ENCODE measurements around the gene LHFPL3. TPM values are rescaled to one million over a fixed set of nuclear protein-coding genes. Genes with fewer than 3 reads are reported as not detected.

The LHFPL3 gene
- total and polyA plus RNA-seq, 2 of the 13 experiments (the other 11 are each of a cell fraction or from before 2014, with no cell fraction given): not detected

DNA sequence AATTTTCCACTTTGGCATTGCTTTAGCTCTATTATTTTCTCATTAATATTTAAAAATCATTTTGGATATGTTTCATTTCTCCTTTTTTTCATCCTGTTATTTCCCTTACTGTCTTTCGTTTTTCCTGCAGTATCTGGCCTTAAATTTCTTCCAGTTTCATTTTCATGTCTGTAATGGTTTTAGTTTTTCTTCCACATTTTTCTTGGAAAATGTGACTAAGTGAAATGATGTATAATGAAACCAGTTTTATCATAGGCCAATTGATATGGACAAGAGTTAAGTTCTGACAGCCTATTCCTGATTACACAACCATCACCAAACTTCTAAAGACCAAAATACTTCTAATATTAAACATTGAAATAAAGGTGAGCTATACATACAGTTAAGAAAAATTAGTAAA is 158.5 kb downstream of the LHFPL3 start (continued):
- TF ChIP-seq, protein P1, sequence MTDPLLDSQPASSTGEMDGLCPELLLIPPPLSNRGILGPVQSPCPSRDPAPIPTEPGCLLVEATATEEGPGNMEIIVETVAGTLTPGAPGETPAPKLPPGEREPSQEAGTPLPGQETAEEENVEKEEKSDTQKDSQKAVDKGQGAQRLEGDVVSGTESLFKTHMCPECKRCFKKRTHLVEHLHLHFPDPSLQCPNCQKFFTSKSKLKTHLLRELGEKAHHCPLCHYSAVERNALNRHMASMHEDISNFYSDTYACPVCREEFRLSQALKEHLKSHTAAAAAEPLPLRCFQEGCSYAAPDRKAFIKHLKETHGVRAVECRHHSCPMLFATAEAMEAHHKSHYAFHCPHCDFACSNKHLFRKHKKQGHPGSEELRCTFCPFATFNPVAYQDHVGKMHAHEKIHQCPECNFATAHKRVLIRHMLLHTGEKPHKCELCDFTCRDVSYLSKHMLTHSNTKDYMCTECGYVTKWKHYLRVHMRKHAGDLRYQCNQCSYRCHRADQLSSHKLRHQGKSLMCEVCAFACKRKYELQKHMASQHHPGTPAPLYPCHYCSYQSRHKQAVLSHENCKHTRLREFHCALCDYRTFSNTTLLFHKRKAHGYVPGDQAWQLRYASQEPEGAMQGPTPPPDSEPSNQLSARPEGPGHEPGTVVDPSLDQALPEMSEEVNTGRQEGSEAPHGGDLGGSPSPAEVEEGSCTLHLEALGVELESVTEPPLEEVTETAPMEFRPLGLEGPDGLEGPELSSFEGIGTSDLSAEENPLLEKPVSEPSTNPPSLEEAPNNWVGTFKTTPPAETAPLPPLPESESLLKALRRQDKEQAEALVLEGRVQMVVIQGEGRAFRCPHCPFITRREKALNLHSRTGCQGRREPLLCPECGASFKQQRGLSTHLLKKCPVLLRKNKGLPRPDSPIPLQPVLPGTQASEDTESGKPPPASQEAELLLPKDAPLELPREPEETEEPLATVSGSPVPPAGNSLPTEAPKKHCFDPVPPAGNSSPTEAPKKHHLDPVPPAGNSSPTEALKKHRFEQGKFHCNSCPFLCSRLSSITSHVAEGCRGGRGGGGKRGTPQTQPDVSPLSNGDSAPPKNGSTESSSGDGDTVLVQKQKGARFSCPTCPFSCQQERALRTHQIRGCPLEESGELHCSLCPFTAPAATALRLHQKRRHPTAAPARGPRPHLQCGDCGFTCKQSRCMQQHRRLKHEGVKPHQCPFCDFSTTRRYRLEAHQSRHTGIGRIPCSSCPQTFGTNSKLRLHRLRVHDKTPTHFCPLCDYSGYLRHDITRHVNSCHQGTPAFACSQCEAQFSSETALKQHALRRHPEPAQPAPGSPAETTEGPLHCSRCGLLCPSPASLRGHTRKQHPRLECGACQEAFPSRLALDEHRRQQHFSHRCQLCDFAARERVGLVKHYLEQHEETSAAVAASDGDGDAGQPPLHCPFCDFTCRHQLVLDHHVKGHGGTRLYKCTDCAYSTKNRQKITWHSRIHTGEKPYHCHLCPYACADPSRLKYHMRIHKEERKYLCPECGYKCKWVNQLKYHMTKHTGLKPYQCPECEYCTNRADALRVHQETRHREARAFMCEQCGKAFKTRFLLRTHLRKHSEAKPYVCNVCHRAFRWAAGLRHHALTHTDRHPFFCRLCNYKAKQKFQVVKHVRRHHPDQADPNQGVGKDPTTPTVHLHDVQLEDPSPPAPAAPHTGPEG (CRISPR knock-in tag; IDR thresholded peaks at IDR 0.05): no peak

DNA sequence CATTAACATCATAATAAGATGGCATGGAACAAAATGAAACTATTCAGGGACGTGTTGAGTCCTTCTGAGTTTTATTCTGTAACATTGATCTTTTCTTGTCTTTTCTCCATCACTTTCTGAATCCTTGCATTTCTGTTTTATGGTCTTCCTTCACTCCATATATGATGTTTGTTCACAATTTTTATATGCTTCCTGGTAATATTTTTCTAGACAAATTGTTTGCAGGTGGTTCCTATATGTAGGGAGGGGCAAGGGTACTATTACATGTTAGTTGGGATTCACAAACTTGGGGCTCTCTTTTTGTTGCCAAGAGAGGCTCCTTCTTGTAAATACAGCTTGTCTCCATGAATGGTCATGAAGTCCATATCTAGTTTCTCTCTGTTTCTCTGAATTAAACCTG is 159.2 kb downstream of the LHFPL3 start:
- CTCF ChIA-PET (ENCODE audit: low intra/inter-chr PET ratio, low total read pairs): no interaction called here
- intact Hi-C loops (cut with micrococcal nuclease; ENCODE audit: unreplicated experiment) (no loop called here), in situ Hi-C loops (cut with HindIII; ENCODE audit: extremely low pct_ligation_motif_present, low pct_unique_long_range_greater_than_20kb) (no loop called here)
- no TSS peak for BruUV-seq (replicated peaks)
- POLR2A ChIA-PET: no interaction called here
- H4K20me1 ChIP-seq (ENCODE audit: insufficient read depth, low read length): no peaks in the 10 kb centered on the region
- DNase-seq (ENCODE audit: low spot score) (no peak), FAIRE-seq (no peak), ATAC-seq (no peak)
- H2AFZ ChIP-seq (ENCODE audit: low read length): no peak overlapping the region
- H3K4me1 ChIP-seq (ENCODE audit: insufficient read depth, low read length): no peaks in the 10 kb centered on the region
- H3K27ac ChIP-seq (ENCODE audit: extremely low read length, insufficient read depth, low read length): no peak overlapping the region
- no peaks in the 10 kb centered on the region for H3K36me3 ChIP-seq (replicated peaks in 1 of 2; ENCODE audit: control insufficient read depth in 1 of 2, insufficient read depth in 2 of 2, low read length in 2 of 2)
- no peak overlapping the region for H3K4me3 ChIP-seq (replicated peaks in 1 of 3; ENCODE audit: insufficient read depth in 1 of 3, low read depth in 2 of 3, low read length in 3 of 3)
- H3K4me2 ChIP-seq (ENCODE audit: low read depth, low read length): no peak overlapping the region
- H3K79me2 ChIP-seq (ENCODE audit: insufficient read depth, low read length): no peaks in the 10 kb centered on the region
- peaks cover 0 to 3% of the 10 kb centered on the region in 2 experiments; a peak in 1 of 5 replicates for H3K27me3 ChIP-seq (ENCODE audit: control insufficient read depth in 1 of 2, insufficient read depth in 2 of 2, low read length in 2 of 2)
- H3K9me3 ChIP-seq (ENCODE audit: low read length): no peaks in the 10 kb centered on the region
- 6% methylated on average over 1 of the region's 1 CpG for WGBS (ENCODE audit: low lambda C conversion rate)
- H3K9ac ChIP-seq (ENCODE audit: insufficient read depth, low read depth, low read length): no peak overlapping the region
- TF ChIP-seq ZNF710 (CRISPR knock-in tag; IDR thresholded peaks at IDR 0.05; ENCODE audit: borderline replicate concordance) (no peak), YEATS4 (CRISPR knock-in tag; IDR thresholded peaks at IDR 0.05; ENCODE audit: borderline replicate concordance) (no peak), HHEX (CRISPR knock-in tag; IDR thresholded peaks at IDR 0.05) (no peak), SP2 (CRISPR knock-in tag; IDR thresholded peaks at IDR 0.05) (no peak), GFI1 (CRISPR knock-in tag; IDR thresholded peaks at IDR 0.05; ENCODE audit: borderline replicate concordance) (no peak), MLLT10 (CRISPR knock-in tag; IDR thresholded peaks at IDR 0.05) (no peak), RBAK (CRISPR knock-in tag; IDR thresholded peaks at IDR 0.05) (no peak), GRHL1 (CRISPR knock-in tag; conservative IDR thresholded peaks at IDR 0.05) (no peak)
- TF ChIP-seq, protein P2, sequence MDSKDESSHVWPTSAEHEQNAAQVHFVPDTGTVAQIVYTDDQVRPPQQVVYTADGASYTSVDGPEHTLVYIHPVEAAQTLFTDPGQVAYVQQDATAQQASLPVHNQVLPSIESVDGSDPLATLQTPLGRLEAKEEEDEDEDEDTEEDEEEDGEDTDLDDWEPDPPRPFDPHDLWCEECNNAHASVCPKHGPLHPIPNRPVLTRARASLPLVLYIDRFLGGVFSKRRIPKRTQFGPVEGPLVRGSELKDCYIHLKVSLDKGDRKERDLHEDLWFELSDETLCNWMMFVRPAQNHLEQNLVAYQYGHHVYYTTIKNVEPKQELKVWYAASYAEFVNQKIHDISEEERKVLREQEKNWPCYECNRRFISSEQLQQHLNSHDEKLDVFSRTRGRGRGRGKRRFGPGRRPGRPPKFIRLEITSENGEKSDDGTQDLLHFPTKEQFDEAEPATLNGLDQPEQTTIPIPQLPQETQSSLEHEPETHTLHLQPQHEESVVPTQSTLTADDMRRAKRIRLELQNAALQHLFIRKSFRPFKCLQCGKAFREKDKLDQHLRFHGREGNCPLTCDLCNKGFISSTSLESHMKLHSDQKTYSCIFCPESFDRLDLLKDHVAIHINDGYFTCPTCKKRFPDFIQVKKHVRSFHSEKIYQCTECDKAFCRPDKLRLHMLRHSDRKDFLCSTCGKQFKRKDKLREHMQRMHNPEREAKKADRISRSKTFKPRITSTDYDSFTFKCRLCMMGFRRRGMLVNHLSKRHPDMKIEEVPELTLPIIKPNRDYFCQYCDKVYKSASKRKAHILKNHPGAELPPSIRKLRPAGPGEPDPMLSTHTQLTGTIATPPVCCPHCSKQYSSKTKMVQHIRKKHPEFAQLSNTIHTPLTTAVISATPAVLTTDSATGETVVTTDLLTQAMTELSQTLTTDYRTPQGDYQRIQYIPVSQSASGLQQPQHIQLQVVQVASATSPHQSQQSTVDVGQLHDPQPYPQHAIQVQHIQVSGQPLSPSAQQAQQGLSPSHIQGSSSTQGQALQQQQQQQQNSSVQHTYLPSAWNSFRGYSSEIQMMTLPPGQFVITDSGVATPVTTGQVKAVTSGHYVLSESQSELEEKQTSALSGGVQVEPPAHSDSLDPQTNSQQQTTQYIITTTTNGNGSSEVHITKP (CRISPR knock-in tag; IDR thresholded peaks at IDR 0.05; ENCODE audit: low read depth): no peak
